RCC 7860 (cell line): ENCODE results near the gene AGTRAP.

Experiments used
- DNase-seq: peaks from one replicate; pipeline ENCODE4 v3.0.0-alpha.2; 2015; ENCODE audit warnings: low spot score
- FAIRE-seq: peaks from 2 replicates; lab custom pipeline; 2012; peaks lifted over from hg19 to GRCh38; lab: Jason Lieb, UNC

The AGTRAP gene

GRCh38 chr1:11795238-11795890 lies 59.4 kb downstream of the AGTRAP start:
- DNase-seq (no peak), FAIRE-seq (no peak)

- FAIRE-seq, result peak; percentile 97
Measured at GRCh38 chr1:11796036-11796828, 60.3 kb downstream of the AGTRAP start.

DNA sequence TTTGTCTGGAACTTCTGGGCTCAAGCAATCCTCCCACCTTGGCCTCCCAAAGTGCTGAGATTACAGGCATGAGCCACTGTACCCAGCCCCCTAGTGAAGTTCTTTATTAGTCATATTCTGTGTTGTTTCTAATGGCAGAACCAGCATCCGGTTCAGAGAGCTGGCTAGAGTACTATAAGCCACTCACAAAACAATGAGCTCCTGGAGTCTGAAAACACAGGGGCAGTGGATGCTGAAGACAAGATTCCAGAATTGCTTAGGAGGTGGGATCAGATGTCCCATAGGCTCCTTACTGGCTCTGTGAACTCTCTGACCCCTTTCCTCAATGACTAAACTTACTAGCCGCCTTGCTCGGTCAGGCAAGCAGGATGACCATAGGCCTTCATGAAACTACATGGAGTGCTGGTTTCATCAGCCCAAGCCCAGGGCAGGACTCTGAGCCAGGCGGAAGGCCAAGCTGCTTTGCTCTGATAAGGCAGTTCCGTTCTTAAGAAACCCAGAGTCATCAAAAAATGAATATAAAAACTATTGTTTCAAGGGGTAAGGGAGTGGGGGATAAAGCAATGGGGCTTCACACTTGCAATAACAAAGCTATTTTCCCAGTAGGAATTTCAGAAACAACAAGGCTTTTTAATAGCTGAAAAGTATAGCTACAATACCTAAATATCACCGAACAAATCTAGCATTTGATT lies 61.7 kb downstream of the AGTRAP start:
- DNase-seq (peak; percentile 98), FAIRE-seq (peak; percentile 97)

More at GRCh38 chr1:11796036-11796828, 60.3 kb downstream of the AGTRAP start:
- peak; percentile 92 for DNase-seq

DNA sequence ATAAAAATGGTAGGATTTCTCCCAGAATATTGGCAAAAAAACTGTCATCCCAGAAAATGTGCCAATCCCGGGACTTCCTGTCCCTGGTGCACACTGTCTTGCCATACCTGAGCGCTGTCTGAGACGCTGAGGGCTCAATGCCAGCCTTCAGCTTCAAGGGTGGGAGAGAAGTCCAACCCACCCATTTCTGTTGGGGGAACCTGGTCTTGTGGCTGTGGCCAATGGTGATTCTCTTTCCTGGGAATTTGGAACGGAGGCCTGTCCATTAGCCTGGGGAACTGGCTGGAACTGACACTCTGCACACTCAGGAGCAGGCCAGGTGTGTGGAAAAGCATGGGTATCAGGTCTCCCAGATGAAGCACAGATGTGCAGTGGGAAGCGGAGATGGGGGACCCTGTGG lies 63.2 kb downstream of the AGTRAP start:
- FAIRE-seq, result no peak
- no peak for DNase-seq

DNA sequence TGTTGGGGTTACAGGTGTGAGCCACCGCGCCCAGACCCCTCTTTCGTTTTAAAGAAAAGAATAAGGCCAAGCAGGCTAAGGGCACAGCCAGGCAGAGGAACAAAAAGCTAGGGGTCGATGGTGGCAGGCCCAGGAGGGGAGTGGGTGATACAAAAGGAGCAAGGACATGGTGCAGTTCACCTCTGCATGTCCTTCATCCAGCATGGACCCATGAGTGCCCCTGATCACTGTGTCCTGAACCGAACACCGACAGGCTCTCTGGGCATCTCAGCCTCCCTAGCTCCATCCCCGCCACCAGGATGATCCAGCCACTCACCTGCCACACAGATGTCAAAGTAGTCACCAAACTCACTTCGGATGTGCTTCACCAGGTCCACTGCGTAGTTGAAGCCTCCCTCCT lies 64.0 kb downstream of the AGTRAP start:
- FAIRE-seq, result no peak
- no peak for DNase-seq

DNA sequence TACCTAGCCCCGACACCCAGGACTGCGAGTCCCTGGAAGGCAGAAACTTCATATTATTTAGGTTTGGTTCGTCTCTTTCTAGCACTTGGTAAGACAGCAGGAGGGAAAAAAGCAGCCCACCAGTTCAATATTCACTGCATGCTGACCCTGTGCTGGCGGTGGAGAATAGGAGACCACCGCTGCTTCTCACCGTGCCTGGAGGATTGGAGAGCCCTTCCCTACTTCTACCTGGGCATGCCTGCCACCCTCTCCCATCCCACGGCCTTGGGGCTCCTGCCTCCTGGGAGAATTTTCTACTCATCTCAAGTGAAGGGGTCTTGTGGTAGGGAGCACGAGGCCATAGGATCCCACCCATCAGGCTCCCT lies 64.4 kb downstream of the AGTRAP start:
- DNase-seq, result no peak
- FAIRE-seq, result no peak
